Measurements from ENCODE around the gene HS3ST4.
"Not testable (repeated sequence)": the region's sequence is repeated elsewhere in the genome, so short reads cannot be mapped to it uniquely, and the experiment has no call there.

The HS3ST4 gene

DNA sequence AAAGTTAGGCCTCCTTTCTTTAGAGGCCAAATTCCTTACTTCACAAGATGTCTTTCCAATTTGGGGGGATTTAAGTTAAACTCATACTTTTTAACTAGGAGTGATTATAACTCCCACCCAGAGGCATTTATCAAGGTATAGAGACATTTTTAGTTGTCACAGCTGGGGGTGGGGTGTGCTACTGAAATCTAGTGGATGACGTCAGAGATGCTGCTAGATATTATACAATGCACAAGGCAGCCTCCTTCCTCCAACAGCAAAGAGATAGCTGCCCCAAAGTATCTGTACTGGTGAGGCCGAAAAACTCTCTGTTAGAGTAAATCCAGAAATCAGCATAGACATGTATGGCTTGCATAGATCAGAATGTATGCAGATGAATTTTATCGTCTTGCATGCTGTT lies 324.0 kb downstream of the HS3ST4 start:
- DNase-seq: no peak

DNA sequence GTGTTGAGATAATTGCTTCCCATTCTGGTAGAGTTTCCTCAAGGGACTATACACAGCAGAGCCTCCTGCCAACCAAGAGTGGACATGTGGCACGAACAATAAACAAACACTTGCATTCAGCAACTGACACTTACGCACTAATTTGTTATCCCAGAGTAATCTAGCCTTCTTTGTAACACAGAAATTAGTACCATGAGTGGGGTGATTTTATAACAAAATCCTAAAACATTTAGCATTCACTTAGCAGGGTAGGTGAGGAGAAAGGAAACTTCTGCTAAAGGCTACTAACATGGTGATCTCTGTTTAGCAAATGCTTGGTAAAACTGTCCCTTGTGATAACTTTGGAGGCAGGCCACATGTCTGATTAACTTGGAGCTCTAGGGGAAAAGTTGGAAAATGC lies 325.2 kb downstream of the HS3ST4 start:
- no peak for DNase-seq

DNA sequence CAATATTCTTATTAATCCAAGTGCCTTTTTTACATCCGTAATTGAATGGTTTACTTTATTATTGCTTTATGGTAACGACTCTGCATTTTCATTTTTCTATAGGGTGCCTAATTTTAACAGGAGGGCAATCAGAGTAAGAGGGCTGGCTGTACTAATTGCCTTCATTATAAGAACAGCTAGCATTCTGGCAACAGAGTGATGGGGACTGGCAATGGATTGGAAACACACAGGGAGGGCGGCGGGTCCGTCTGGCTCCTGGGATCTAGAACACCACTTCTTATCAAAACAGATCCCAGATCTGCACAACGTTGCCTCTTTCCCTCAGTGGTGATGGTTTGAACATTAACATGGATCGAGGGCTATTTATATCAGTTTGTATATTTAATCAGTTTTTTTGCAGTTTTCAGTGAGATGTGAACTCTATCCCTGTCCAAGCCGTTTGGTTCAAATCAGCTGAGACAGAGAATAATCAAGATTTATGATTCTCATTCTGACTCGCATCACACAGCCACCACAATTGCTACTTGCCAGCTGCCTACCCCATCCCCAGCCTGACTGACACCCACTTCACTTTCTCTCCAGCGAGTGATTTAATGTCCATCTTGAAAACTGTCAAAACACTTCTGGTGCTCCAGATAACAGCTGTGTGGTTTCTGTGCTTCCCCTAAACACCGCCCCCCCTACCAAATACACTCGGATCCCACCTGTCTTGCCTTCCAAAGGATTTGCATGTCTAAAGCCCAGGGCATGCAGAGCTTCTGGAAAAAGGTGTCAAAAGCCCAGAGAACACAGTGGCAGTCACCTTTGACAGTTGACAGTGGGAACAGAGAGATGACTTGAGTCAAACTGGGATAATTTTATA lies 327.9 kb downstream of the HS3ST4 start:
- no peak for DNase-seq

DNA sequence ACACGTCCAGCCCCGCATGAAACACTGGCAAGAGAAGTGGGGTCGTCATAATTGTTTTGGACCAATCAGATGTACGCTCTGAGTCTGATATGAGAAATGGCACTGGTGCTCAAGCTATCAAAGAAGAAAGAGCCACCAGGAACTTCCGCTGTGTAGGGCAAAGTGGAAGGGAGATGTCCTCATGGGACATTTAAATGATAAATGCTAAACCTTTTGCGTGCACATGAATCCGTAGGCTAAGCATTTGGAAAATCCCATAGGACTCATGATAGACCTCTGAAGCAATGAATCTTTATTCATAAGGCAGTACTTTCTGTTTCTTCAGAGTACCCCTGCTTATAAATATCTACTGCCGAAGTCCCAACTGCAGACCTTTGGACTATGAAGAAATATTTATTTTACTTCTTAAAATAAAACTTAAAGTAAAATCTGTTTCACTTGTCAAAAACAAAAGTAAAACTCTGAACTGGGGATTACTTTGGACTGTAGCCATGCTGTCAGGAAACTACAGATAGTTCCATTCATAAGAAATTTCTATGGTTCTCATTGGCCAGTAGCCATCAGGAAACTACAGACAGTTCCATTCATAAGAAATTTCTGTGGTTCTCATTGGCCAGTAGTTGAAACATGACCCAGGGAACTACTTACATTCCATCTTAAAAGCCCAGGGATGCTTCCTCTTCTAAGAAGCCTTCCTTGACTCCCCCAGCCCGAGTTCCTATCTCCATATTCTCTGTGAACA lies 335.1 kb downstream of the HS3ST4 start:
- DNase-seq: no peak

DNA sequence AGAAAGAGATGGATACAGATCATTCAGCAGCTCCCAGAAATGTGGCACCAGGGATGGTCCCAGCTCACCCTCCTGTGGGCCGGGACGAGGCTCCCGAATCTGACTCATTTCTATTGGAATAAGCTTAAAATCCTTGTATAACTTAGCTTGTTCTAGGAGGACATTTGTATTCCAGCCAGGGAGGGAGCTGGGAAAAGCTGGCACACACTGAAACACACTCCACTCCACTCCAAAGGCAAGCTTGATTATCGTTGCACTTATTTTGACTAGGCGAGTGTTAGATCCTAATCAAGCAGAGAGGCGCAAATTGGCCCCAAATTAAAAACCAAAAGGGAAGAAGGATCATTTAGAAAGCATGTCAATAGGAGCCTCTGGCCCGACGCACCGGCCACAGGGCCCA lies 339.5 kb downstream of the HS3ST4 start:
- no peak for DNase-seq

DNA sequence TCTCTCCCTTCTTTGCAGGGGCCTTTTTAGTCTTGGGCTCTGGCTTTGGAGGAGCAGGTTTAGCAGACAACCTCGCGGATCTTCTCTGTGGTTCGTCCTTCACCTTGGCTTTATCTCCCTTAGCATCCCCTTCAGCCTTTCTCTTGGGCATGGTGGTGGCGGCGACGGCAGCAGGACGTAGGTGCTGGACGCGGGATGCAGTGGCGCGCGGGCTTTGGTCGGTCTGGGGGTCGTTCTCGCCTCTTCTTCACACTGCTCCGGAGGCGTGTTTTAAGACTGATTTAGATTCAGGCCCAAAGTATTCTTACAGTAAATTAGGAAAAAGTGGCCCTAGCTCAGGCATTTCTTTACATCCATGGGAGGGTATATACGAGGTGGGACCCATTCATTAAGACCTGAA lies 340.9 kb downstream of the HS3ST4 start:
- DNase-seq: not testable (repeated sequence)

DNA sequence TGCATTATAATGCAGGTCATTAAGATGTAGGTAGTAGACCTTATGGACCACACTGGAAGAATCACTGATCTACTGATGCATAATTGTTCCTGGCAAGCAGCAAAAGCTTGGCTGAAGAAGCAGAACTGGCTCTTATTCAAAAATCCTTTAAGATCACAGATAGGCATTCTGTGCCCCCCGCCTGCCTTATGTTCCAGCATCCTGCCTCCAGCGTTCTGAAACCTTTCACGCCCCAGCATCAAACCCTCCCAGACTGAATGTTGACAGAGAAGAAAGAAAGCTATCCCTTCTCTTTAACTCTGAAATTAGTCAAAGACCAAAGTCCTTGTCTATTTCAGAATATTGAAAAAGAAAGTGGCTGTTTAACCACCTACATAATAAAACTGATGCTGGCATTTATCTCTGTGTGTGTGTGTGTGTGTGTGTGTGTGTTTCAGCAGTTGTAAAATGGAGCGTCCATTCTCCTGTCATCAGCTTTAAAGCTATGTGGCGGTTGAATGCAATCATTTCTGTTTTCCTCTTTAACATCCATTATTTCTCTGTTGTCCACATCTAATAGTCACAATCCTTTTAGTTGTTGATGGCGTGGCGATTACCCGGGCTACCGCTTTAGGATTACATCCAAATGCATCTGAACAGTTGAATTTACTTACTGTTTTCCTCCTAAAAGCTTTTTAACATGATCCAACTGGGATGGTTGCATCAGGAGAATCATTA lies 350.4 kb downstream of the HS3ST4 start:
- no peak for DNase-seq

DNA sequence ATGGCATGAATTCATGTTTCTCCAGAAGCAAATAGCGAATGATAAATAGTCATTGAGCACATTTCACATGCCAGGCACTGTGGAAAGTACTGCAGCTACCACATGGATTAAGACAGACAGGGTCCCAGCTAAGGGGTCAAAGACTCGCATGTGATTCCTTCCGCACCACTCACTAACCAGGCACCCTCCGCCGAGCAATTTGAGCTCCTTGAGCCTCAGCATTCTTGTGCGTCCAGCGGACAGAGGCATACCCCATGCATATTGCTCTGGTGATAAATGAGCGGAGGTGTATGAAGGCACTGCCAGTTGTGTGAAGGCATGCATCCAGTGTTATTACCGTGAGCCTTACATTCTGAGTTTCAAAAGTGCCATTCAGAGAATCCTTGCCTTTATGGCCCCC lies 358.7 kb downstream of the HS3ST4 start:
- no peak for DNase-seq

DNA sequence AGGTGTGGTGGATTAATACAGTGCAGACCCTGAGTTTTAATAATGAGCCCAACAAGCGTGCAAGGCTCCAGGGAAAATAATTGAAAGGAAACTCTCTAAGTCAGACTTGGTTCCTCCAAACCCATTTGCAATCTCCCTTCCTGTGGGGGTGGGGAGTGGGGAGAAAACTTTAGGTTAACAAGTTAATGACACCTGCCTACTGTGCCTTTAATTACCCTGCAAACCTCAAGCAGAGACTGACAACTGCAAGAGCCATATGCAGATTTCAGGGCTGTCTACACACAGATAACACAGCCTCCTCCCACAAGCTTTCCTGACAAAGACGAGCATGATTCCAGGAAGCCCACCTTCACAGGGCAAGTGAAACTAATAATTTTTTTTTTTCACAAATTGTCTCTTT lies 359.3 kb downstream of the HS3ST4 start:
- DNase-seq: no peak

DNA sequence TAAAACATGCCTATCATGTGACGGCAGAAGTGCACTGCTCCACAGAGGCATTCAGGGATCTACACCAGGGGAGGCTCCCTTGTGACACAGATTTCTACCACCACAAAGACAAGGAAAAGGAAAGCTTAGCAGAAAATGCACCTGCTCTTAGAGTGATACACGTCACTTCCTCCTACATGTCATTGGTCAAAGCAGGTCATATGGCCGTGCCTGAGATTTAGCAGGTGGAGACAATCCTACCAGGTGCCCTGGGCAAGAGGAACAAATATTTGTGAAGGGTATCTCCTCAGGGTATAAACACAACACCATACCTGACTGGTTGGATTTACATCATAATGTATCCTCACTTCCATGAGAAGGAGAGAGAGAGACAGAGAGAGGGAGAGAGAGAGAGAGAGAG lies 362.1 kb downstream of the HS3ST4 start:
- DNase-seq: no peak

DNA sequence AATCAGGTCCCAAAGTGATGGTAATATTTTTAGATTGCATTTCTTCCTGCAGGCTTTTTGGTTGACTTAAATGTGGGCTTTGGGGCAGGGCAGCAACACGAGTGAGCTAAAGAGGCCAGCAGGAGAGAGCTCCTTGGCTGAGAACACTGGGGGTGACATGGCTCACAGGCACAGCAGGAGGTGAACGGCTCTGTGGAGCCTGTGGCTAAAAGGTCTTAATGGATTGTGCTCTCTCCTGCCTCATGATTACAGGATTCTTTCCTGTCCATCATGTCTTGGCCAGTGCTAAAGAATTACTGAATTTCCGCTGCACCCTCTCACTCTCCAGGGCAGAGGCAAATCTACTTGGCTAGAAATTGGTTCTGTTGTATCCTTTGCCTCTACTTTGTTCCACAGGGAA lies 366.6 kb downstream of the HS3ST4 start:
- DNase-seq: no peak

DNA sequence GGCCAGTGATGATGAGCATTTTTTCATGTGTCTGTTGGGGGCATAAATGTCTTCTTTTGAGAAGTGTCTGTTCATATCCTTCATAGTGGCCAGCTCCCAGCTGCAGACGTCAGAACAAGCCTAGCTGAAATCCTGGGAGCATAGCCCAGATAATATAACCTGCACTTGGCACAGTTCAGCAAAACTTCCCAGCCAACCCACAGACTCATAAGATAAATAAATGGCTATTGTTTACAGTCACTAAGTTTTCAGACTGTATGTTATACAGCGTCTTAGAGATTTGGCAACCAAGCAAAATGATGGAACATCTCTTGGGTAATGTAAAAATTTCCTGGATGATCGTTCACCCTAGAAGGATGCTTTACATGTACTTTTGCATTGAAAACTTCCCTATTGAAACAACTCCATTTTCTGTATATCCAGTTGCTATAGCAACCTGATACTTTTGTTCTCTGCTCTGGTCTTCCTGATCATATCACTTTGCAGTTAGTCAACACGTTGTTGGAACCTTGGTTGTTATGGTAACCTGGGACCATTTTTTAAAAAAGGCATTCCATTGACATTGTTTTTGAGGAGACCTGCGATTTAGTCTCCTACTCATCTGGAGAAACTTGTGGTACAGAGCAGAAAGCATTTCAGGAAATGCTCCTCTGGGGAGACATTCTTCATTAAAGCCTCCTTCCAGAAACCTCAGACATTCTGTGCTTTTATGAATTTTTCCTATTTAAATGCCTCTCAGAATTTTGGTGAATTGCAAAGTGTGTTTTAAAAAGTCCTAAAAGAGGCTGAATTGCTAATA lies 378.7 kb downstream of the HS3ST4 start:
- no peak for DNase-seq

DNA sequence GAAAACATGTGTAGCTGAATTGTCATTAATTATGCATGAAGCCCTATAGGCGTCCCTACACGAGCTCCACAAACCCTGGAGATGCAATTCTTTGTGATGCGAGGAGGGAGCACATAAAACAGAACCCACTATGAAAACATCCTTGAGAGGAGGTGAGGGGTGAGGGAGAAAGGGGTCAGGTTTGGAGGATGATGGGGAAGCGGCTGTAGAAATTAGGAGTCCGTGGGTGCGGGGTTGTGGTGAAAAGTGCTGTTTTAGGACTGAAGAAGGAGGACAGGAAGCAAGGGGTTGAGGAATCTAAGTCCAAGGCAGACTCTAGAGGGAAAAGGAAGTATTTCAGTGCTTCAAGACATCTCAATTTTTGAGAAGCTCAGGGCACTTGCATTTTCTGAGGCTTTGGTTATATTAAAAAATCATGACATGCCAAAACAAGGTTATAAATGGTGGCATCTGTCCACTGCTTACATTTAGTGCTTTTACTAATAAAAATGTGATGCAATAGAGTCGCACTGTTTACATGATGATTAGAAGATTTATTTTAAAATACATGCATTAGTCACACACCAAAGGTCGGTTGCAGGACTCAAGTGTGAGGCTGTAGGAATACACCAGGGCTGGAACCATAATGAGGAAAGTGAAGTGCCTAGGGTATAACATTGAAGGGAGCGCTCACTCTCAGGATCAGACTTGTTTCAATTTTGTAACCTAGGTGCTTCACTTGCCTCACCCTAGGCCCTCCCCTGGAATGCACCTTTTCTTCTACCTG lies 379.5 kb downstream of the HS3ST4 start:
- DNase-seq: no peak

DNA sequence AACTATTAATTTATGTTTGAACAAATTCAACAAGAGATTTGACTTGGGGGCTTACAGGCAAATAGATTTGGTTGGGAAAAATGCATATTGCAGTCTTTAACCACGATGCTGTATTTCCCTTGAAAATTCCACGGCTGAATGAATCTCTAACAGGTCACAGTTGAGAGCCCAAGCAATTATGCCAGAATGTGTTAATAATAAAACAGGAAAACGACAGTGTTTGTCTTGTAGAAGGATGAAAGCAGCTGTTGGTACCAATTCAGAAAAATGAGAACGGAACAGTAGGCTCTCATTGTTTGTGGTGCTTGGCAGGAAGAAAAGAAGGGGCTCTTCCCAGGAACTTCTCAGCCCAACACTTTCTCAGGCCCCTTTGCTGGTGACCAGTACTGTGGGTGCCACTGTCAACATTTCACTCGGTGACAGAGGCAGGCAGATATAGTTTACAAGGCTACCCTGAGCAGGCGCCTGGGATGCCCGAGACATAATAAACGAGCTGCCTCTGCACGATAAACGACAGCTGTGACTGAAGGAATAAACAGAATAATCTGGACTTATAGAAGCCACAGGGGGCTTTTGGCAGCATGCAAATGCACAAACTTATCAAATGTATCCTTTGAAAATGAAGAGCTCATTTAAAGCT lies 387.1 kb downstream of the HS3ST4 start:
- no peak for DNase-seq

DNA sequence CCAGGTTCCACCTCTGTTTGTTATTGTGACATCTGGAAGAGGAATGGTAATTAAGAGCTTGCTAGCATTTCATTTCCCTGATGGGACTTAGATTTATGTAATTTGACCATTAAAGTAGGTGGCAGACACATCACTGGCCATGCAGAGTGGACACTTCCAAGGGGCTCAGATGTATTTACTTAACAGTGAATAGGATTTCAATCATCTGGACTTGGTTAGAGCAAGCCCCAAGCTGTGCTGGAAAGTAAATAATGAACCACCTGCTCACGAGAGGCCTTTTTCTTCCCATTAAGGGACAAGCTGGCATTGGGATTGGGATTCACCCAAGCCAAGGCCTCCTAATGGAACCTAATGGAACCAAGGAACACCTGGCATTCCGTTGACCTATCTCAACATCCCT lies 395.3 kb downstream of the HS3ST4 start:
- no peak for DNase-seq

DNA sequence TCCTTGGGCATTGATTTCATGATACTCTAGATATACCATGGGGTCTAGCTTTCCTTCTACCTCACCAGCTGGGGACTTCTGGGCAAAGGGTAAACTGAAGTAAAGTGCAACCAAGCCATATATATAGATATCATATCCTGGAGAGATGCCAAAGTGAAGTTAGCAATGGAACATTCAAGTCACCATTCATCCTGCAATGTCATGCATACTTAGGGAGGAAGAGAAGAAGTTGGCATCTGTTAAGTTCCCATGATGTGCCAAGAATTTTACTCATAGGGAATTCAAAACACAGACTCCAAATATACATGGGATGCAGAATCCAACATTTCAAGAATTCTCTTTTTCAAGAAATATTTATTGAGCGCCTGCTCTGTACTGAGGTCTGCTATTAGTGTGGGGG lies 399.8 kb downstream of the HS3ST4 start:
- no peak for DNase-seq

DNA sequence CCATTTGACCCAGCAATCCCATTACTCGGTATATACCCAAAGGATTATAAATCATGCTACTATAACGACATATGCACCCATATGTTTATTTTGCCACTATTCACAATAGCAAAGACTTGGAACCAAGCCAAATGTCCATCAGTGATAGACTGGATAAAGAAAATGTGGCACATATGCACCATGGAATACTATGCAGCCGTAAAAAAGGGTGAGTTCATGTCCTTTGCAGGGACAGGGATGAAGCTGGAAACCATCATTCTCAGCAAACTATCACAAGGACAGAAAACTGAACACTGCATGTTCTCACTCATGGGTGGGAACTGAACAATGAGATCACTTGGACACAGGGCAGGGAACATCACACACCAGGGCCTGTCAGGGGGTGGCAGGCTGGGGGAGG lies 406.4 kb downstream of the HS3ST4 start:
- not testable (repeated sequence) for DNase-seq

DNA sequence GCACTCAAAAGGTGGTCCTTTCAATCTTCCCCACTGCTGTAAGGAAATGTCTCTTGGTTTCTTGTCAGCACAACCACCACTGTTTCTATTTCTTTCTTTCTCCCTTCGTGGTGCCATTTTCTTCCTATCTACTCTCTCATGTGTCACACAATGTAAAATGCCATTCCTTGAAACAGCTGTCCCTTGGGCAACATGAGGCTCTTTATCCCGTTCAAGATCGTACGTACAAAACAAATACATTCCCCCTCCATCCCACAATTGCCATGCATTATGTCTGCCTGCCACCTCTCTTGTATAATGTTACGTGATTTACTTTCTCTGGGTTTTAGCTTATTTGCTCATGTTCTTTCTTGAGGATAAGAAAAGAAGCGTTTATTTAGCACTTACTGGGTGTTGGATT lies 410.6 kb downstream of the HS3ST4 start:
- no peak for DNase-seq

DNA sequence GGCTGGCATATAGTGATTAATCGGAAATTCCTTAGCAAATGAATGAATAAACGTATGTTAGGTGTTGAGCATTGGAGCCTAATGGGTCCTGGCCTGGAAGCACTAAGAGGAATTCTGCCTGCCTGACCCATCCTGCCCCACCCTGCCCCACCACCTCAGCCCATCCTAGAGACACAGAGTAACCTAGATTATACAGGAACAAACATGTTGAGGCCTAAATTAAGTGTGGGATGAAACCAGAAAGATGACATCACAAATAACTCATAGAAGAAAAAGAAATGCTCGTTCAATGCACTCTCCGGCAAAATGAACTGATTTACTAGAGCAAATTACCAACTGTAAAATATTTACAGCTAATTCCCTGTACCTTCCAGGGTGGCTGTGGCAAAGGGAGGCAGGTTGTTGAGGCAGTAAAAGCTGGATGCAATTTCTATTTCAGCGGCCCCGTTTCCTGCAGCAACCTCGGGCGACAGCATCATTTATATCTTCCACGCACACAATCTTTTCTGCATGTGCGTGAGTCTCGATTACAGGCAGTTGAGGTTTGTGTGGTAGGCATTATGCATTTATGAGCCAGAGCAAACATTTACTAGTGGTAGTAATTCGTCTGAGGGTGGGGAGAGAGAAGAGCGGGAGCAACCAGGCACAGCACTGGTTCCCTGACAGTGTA lies 417.2 kb downstream of the HS3ST4 start:
- no peak for DNase-seq

DNA sequence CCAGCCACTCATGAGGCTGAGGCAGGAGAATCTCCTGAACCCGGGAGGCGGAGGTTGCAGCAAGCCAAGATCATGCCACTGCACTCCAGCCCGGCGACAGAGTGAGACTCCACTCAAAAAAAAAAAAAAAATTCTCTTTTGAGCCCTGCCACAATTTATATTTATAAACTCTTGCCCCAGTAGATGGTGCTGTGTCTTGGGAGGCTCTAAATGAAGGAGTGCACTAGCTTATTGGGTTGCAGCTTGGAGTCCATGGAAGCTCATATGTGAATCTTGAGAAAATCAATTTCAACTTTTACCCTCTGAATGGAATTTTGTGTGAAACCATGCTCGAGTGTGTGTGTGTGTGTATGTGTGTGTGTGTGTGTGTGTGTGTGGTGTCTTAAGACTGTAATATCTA lies 420.1 kb downstream of the HS3ST4 start:
- no peak for DNase-seq

DNA sequence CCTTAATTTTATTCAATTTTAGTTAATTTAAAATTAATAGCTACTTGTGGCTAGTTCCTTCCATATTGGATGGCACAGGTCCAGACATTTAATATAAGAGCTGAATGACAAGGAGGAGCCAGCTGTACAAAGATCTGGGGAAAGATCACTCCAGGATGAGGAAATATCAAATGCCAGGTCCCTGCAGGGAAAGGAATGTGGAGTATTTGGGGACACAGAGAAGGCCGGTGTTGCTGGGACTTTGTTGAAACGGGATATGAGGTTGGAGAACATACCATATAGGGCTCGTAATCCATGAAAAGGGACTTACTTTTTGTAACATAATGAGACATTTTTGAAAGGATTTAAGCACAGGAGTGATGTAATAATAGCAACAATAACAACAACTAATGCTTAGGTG lies 426.8 kb downstream of the HS3ST4 start:
- DNase-seq: no peak
